CD4-positive, alpha-beta memory T cell (primary cell): ENCODE measurements around the gene DPEP3. TPM values are rescaled to one million over a fixed set of nuclear protein-coding genes. Genes with fewer than 3 reads are reported as not detected.

Experiments
- CTCF ChIA-PET: fragments of 350-600 bp; sonication (Branson Sonifier 250); formaldehyde crosslinking; loops from one replicate; lab custom pipeline; 2021; ENCODE audit warnings: inconsistent platforms; ENCODE audit not compliant: partially characterized antibody; lab: Charles Lee
- POLR2A ChIA-PET: fragments of 350-600 bp; sonication (Branson Sonifier 250); formaldehyde crosslinking; loops from one replicate; lab custom pipeline; 2021; ENCODE audit not compliant: partially characterized antibody; lab: Charles Lee
- DNase-seq, 5 donors: peaks; one replicate each; pipeline versions ENCODE4 v3.0.0 to v3.0.0-alpha.2; 2020 to 2022; ENCODE audit warnings: mixed read lengths in 1 of 5
- H3K27ac ChIP-seq: one replicate; pipeline ENCODE4 v1.7.0; 2013; ENCODE audit warnings: low read depth, low read length
- H3K27me3 ChIP-seq: 2 replicates; pipeline ENCODE4 v1.7.0; 2013; ENCODE audit warnings: mild to moderate bottlenecking, low read length, moderate library complexity; ENCODE audit not compliant: insufficient read depth
- H3K36me3 ChIP-seq: 2 replicates; pipeline ENCODE4 v1.7.0; 2013; ENCODE audit warnings: mild to moderate bottlenecking, low read length, moderate library complexity; ENCODE audit not compliant: insufficient read depth
- H3K4me1 ChIP-seq: 2 replicates; pipeline ENCODE4 v1.7.0; 2013; ENCODE audit warnings: mild to moderate bottlenecking, low read length, moderate library complexity; ENCODE audit not compliant: insufficient read depth
- H3K4me3 ChIP-seq, 2 donors: one replicate each; pipeline ENCODE4 v1.7.0; 2013; ENCODE audit warnings: low read length in 2 of 2, mild to moderate bottlenecking in 1 of 2
- H3K9me3 ChIP-seq, 2 donors: one replicate each; pipeline ENCODE4 v1.7.0; 2013; ENCODE audit warnings: low read length in 2 of 2, control low read depth in 1 of 2; ENCODE audit not compliant: control insufficient read depth in 1 of 2
- H3K27ac Mint-ChIP-seq, 7 donors: one replicate each; pipeline ENCODE4 v1.8.0; 2020 to 2021; ENCODE audit warnings: mixed read lengths in 7 of 7, mild to moderate bottlenecking in 6 of 7, inconsistent platforms in 3 of 7, moderate library complexity in 3 of 7
- H3K27me3 Mint-ChIP-seq, 2 donors: one replicate each; pipeline ENCODE4 v1.8.0; 2020 to 2021; ENCODE audit warnings: mixed read lengths in 2 of 2
- H3K36me3 Mint-ChIP-seq, 2 donors: one replicate each; pipeline ENCODE4 v1.8.0; 2020 to 2021; ENCODE audit warnings: mixed read lengths in 2 of 2, inconsistent platforms in 1 of 2, mild to moderate bottlenecking in 1 of 2
- H3K4me1 Mint-ChIP-seq, 4 donors: one replicate each; pipeline ENCODE4 v1.8.0; 2020 to 2021; ENCODE audit warnings: mixed read lengths in 4 of 4, mild to moderate bottlenecking in 1 of 4
- H3K4me3 Mint-ChIP-seq, 8 donors: one replicate each; pipeline ENCODE4 v1.8.0; 2020 to 2021; ENCODE audit warnings: mixed read lengths in 8 of 8, mild to moderate bottlenecking in 7 of 8, moderate library complexity in 6 of 8, inconsistent platforms in 3 of 8
- H3K9me3 Mint-ChIP-seq, 8 donors: one replicate each; pipeline ENCODE4 v1.8.0; 2020 to 2021; ENCODE audit warnings: mixed read lengths in 8 of 8, mild to moderate bottlenecking in 5 of 8, inconsistent platforms in 3 of 8, moderate library complexity in 1 of 8
- intact Hi-C: fragments of 100-400 bp; cut with micrococcal nuclease; formaldehyde crosslinking; loops from one replicate; pipeline ENCODE4 v1.15.1; 2023
- polyA plus RNA-seq, 2 donors: library from polyadenylated mRNA; unstranded; fragments of 300-500 nt; fragmentation: Illumina TruSeq; gene quantifications; one replicate each; pipeline ENCODE4 v1.2.3, GENCODE V29; 2021
- total RNA-seq, 2 experiments: library from RNA; stranded (reverse); gene quantifications; one replicate each; pipeline ENCODE4 v1.2.3, GENCODE V29; 2021

DPEP3 gene
- total and polyA plus RNA-seq, 4 experiments from 2014 or later = 0.91 to 1.2 TPM; not detected in 2

GRCh38 chr16:67954421-67955196, 25.7 kb downstream of the DPEP3 start:
- Mint-ChIP-seq H3K27me3 (no peaks in the 10 kb centered on the region), H3K36me3 (peaks cover 8 to 10% of the 10 kb centered on the region in 2 donors), H3K4me1 (no peaks in the 10 kb centered on the region), H3K4me3 (no peak overlapping the region), H3K9me3 (peaks cover 0 to 2% (median 0%) of the 10 kb centered on the region in 8 donors), H3K27ac (no peak overlapping the region)
- H3K4me3 ChIP-seq = no peak overlapping the region
- POLR2A ChIA-PET = no interaction called here
- H3K27me3 ChIP-seq = no peaks in the 10 kb centered on the region
- no peaks in the 10 kb centered on the region for H3K9me3 ChIP-seq
- CTCF ChIA-PET = interaction anchor here (1.4 kb wide), 1 partner anchor 37 kb away, joined by 3 read pairs; no protein-coding TSS in a partner anchor
- no peaks in the 10 kb centered on the region for H3K4me1 ChIP-seq
- DNase-seq = no peak
- no peak overlapping the region for H3K27ac ChIP-seq
- peaks cover 19% of the 10 kb centered on the region for H3K36me3 ChIP-seq
- intact Hi-C loops = no loop called here

GRCh38 chr16:67953641-67954375, 26.5 kb downstream of the DPEP3 start:
- Histone ChIP-seq H3K36me3 (peaks cover 15% of the 10 kb centered on the region), H3K9me3 (no peaks in the 10 kb centered on the region), H3K4me1 (no peaks in the 10 kb centered on the region), H3K27me3 (no peaks in the 10 kb centered on the region), H3K27ac (no peak overlapping the region), H3K4me3 (no peak overlapping the region)
- H3K4me3 Mint-ChIP-seq = no peak overlapping the region
- POLR2A ChIA-PET = interaction anchor here (0.9 kb wide), 1 partner anchor 52 kb away, joined by 3 read pairs; no protein-coding TSS in a partner anchor
- H3K36me3 Mint-ChIP-seq = peaks cover 6 to 10% of the 10 kb centered on the region in 2 donors
- no peak overlapping the region for H3K27ac Mint-ChIP-seq
- CTCF ChIA-PET = interaction anchor here (1.4 kb wide), 1 partner anchor 12 kb away, joined by 4 read pairs; no protein-coding TSS in a partner anchor
- H3K4me1 Mint-ChIP-seq = no peaks in the 10 kb centered on the region
- no peaks in the 10 kb centered on the region for H3K27me3 Mint-ChIP-seq
- intact Hi-C loops = no loop called here
- no peak for DNase-seq
- H3K9me3 Mint-ChIP-seq = peaks cover 0 to 2% (median 0%) of the 10 kb centered on the region in 8 donors

GRCh38 chr16:67951485-67951884, 28.8 kb downstream of the DPEP3 start:
- no peak overlapping the region for H3K4me3 ChIP-seq
- intact Hi-C loops = no loop called here
- no peaks in the 10 kb centered on the region for H3K9me3 Mint-ChIP-seq
- H3K36me3 ChIP-seq = peaks cover 11% of the 10 kb centered on the region
- ChIA-PET POLR2A (interaction anchor here (5.9 kb wide), 1 partner anchor 14 kb away, joined by 44 read pairs; the partner anchor contains the start of gene PSMB10), CTCF (no interaction called here)
- peaks cover 0 to 4% of the 10 kb centered on the region in 2 donors for H3K36me3 Mint-ChIP-seq
- no peak overlapping the region for H3K27ac ChIP-seq
- no peaks in the 10 kb centered on the region for H3K4me1 ChIP-seq
- H3K4me1 Mint-ChIP-seq = no peaks in the 10 kb centered on the region
- H3K27ac Mint-ChIP-seq = no peak overlapping the region
- no peaks in the 10 kb centered on the region for H3K27me3 Mint-ChIP-seq
- no peak overlapping the region for H3K4me3 Mint-ChIP-seq
- no peaks in the 10 kb centered on the region for H3K9me3 ChIP-seq
- no peak for DNase-seq
- H3K27me3 ChIP-seq = no peaks in the 10 kb centered on the region

GRCh38 chr16:67950335-67950843, 29.9 kb downstream of the DPEP3 start:
- ChIA-PET POLR2A (interaction anchor here (5.9 kb wide), 1 partner anchor 13 kb away, joined by 44 read pairs; the partner anchor contains the start of gene PSMB10), CTCF (interaction anchor here (1.3 kb wide), 1 partner anchor 10 kb away, joined by 4 read pairs; no protein-coding TSS in a partner anchor)
- no peak overlapping the region for H3K27ac Mint-ChIP-seq
- no peaks in the 10 kb centered on the region for H3K27me3 ChIP-seq
- no peak overlapping the region for H3K4me3 Mint-ChIP-seq
- H3K36me3 Mint-ChIP-seq = peaks cover 0 to 8% of the 10 kb centered on the region in 2 donors
- H3K4me1 ChIP-seq = no peaks in the 10 kb centered on the region
- DNase-seq = no peak
- no peaks in the 10 kb centered on the region for H3K9me3 Mint-ChIP-seq
- no peaks in the 10 kb centered on the region for H3K4me1 Mint-ChIP-seq
- intact Hi-C loops = no loop called here
- H3K4me3 ChIP-seq = no peak overlapping the region
- no peak overlapping the region for H3K27ac ChIP-seq
- H3K27me3 Mint-ChIP-seq = no peaks in the 10 kb centered on the region
- peaks cover 16% of the 10 kb centered on the region for H3K36me3 ChIP-seq
- no peaks in the 10 kb centered on the region for H3K9me3 ChIP-seq

- intact Hi-C loops = no loop called here
- peaks cover 0 to 8% of the 10 kb centered on the region in 2 donors for H3K36me3 Mint-ChIP-seq
- POLR2A ChIA-PET = interaction anchor here (1.0 to 5.9 kb wide), 2 partner anchors 12 to 110 kb away, joined by 5 to 44 read pairs; partner anchors contain the start of gene PSMB10
Observed at GRCh38 chr16:67949645-67950044, 30.7 kb downstream of the DPEP3 start.

GRCh38 chr16:67948015-67948414, 32.3 kb downstream of the DPEP3 start:
- POLR2A ChIA-PET = interaction anchor here (0.6 to 5.9 kb wide), 2 partner anchors 11 to 37 kb away, joined by 3 to 44 read pairs; partner anchors contain the start of gene PSMB10

More at GRCh38 chr16:67949645-67950044, 30.7 kb downstream of the DPEP3 start:
- Histone ChIP-seq H3K27me3 (no peaks in the 10 kb centered on the region), H3K4me1 (no peaks in the 10 kb centered on the region), H3K4me3 (no peak overlapping the region), H3K9me3 (no peaks in the 10 kb centered on the region), H3K36me3 (peaks cover 16% of the 10 kb centered on the region), H3K27ac (no peak overlapping the region)
- H3K27me3 Mint-ChIP-seq = no peaks in the 10 kb centered on the region
- no peak overlapping the region for H3K27ac Mint-ChIP-seq
- H3K9me3 Mint-ChIP-seq = no peaks in the 10 kb centered on the region
- CTCF ChIA-PET = interaction anchor here (0.6 to 1.3 kb wide), 2 partner anchors 9 to 23 kb away, joined by 3 to 4 read pairs; no protein-coding TSS in a partner anchor
- no peaks in the 10 kb centered on the region for H3K4me1 Mint-ChIP-seq
- no peak overlapping the region for H3K4me3 Mint-ChIP-seq
- no peak for DNase-seq

More at GRCh38 chr16:67948015-67948414, 32.3 kb downstream of the DPEP3 start:
- Mint-ChIP-seq H3K4me3 (no peak overlapping the region), H3K36me3 (peaks cover 0 to 4% of the 10 kb centered on the region in 2 donors), H3K9me3 (no peaks in the 10 kb centered on the region), H3K27ac (peak overlapping the region in 2 of 7 donors; percentile 29 to 82), H3K4me1 (no peaks in the 10 kb centered on the region), H3K27me3 (no peaks in the 10 kb centered on the region)
- H3K27me3 ChIP-seq = no peaks in the 10 kb centered on the region
- no peak overlapping the region for H3K27ac ChIP-seq
- CTCF ChIA-PET = no interaction called here
- H3K4me1 ChIP-seq = no peaks in the 10 kb centered on the region
- no peak overlapping the region for H3K4me3 ChIP-seq
- intact Hi-C loops = no loop called here
- peaks cover 11% of the 10 kb centered on the region for H3K36me3 ChIP-seq
- H3K9me3 ChIP-seq = no peaks in the 10 kb centered on the region
- DNase-seq = no peak
